ENCODE results near the gene MRAS.
A peak's percentile ranks its signal among the peaks of the same experiment; 100 is the strongest.
"Not testable (repeated sequence)": the region's sequence is repeated elsewhere in the genome, so short reads cannot be mapped to it uniquely, and the experiment has no call there.

Gene MRAS

DNA sequence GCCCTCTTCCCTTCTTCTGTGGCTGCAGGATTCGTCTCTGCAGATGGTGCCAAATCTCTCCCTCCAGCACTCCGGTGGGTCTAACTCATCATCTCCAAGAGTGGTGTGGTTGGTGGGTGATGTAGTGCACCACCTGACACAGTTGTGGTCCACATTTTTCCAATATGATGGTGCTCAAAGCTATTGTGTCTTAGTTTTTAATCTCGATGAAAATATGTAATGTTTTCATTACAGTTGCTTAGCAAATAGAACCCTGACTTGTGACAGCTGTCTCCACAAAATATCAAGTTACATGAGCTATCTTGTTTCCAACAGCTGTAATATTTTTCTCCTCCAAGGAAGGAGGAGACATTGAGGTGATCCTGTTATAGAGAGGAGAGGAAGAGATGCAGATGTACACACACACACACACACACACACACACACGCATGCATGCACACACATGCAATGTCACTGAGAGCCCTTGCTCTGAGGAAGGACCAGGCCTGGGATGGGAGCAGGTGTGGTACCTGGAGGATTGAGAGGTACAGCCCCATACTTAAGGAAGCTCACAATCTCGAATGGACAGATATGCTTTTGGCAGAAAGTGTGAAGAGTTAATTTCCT is 70.3 kb downstream of the MRAS start:
- DNase-seq (ENCODE audit: low read depth): no peak

DNA sequence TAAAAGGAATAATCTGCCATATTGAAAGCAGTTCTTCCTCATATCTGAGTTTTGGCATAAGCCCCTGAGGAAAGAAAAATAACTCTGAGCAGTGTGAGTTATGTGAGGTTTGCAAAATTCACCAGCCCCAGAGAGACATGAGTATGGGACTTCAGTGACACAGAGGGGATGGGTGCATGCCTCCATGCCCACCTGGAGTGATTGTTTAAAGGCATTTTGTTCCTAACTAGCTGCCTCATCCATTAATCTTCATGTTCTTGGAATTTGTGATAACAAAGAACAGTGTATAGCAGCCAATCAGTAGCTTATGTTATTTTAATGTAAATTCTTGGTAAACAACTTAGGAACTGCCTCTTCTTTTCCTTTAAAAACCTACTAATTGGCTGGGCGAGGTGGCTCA is 74.9 kb downstream of the MRAS start:
- no peak for DNase-seq (ENCODE audit: low read depth)

DNA sequence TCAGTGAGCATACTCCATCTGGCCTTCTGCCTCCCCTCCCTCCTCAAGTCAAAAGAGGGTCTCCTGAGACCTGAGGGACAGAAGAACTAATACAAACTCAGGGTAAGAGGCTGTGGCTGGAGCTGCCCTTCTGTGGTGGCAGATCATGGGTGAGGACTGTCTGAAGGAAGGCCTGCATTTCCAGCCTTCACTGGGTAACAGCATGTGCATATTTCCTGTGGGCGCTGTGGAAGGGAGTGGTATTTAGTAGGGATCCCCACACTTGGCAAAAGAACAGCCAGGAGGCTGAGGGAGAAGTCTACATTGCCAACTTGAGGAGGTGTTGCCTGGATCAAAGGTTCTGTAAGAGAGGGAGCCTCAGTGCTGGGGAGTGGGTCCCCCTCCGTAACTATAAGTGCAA is 75.9 kb downstream of the MRAS start:
- no peak for DNase-seq (ENCODE audit: low read depth)

DNA sequence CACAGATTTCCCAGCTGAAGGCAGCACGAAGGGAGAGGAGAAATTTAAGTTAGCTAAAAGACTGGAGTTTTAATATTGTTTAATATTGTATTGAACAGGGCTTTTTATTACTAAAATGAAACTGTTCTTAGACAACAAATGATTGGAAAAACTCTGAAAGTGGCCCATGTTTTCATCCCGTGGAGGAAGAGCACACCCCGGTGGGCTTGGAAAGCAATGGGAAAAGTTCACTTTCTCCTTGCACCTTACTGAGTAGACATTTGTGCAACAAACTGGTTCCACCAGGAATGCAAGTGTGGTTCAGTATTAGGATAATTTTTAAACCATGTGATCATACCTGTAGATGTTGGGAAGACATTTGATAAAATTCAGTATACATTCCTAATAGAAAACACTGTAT is 77.8 kb downstream of the MRAS start:
- no peak for DNase-seq (ENCODE audit: low read depth)

DNA sequence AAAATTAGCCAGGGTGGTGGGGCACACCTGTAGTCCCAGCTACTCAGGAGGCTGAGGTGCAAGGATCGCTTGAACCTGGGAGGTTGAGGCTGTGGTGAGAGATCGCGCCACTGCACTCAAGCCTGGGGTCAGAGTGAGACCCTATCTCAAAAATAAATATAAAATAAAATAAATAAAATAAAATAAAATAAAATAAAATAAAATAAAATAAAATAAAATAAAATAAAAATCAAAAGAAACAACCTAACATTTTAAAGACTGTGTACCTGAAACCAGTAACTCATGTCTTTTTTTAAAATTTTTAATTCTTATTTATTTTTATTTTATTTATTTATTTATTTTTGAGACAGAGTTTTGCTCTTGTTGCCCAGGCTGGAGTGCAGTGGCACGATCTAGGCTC is 78.4 kb downstream of the MRAS start:
- DNase-seq (ENCODE audit: low read depth): not testable (repeated sequence)

DNA sequence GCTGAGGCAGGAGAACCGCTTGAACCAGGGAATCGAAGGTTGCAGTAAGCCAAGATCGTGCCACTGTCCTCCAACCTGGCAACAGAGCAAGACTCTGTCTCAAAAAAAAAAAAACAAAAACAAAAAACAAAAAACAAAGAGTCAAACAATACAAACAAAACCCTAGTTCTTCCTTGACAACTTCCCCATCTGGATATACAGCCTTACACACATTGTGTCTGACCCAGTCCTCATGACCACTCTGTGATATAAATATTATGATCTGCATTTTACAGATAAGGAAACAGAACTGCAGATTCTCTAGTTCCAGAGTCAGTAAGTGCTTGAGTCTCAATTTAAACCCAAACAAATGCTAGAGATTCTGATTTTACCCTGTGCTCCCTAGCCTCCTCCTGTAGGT is 81.3 kb downstream of the MRAS start:
- DNase-seq (ENCODE audit: low read depth): no peak

DNA sequence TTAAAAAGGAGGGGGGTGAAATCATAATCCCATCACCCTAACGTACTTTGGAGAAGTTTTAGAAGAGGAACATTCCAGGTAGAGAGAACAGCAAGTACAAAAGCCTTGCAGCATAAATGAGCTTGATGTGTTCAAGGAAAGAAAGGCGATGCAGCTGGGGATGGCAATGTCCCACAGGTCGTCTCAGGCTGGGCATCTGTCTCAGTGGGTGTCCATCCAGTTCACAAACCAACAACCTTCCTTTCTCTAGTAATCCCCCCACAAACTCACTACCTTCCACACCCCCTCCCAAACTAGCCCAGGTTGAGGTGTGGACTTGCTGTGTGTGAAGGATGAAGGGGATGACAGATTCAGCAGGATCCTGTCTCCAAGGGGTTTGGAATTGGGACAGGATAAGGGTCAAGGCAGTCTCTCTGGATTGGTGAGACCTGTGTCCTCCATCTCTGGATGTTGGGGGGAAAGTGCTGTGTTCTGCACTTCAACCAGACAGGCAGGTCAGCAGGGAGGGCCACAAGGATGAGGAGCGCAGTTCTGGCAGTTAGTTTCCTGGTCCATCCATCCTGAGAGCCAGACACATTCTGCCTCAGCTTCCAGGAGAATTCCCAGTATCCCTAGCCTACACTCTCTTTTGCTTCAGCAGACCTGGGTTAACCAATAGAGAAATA is 84.3 kb downstream of the MRAS start:
- no peak for DNase-seq (ENCODE audit: low read depth)

DNA sequence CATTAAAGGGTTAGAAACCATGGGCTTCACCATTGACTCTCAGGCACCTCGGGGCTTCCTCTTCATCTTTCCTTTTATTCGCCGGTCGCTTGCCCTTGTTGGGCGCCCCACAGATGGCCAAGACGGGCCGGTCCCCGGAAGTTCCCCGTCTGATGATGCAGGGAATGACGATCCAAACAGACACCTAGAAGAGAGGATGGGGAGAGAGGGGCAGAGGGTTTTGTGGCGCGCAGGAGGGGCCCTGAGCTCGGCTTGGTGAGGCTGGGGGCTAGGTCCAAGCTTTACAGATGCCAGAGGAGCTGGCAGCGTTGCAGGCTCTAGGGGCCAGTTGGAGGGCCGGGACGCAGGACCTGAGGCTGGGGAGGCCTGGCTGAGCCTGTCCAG is 85.5 kb downstream of the MRAS start:
- no peak for DNase-seq (ENCODE audit: low read depth)

DNA sequence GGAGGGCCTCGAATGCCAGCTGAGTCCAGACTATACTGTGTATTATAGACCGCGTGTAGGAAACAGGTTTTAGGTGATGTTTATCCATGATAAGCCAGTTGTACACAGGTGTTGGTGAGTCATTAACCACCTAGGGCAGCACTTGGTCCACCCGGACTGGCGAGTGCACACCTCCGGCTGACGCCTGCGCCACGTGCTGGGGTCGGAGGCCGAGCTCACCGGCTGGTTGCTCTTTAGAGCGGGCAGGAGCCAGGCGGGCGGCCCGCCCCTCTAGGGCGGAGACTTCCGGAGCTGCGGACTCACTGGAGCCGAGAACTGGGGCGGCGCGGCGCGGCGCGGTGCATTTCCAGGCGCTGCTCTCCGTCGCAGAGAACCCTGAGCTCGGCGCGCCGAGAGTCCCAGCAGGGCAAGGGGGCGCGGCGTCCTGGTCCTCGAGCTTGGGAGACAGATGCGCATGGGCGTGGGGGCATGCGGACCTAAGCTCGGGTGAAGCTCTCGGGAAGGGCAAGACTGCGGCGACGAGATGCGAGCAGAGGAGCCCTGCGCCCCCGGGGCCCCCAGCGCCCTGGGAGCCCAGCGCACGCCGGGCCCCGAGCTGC is 86.0 kb downstream of the MRAS start, which contains the start of gene ESYT3:
TSS of gene ESYT3 (plus strand) at position 341 of the 599 bp plus-strand sequence. CDS start at position 524, 183 bp downstream.
- DNase-seq (ENCODE audit: low read depth): no peak

DNA sequence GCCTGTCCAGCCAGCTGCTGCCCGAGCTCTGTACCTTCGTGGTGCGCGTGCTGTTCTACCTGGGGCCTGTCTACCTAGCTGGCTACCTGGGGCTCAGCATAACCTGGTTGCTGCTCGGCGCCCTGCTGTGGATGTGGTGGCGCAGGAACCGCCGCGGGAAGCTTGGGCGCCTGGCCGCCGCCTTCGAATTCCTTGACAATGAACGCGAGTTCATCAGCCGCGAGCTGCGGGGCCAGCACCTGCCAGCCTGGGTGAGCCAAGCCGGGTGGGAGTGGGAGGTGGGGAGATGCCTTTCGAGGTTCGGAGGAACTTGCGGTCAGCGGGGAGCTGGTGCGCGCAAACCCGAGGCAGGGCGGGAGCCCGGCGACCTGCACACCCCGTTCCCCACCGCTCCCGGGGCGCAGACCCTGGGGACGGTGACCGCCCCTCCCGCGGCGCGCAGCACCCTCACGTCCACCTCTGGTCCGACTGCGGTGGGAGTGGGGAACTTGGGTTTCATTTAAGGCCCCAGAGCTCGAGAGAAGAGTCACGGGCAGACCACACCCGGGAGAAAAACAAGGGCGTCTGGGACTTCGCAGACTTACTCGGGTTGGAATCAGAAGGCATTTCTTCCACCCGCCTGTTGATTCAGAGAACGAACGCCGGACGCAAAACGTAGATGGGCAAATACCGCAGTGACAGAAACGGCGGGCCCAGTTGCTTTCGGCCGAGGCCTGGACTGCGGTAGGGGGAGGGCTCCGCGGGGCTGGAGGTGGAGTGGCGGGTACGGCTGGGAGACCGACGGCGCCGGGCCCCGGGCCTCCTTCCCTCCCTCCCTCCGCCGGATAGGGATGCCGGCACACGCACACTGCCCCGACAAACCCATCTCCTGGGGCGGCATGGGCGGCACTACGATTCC is 86.7 kb downstream of the MRAS start:
- no peak for DNase-seq (ENCODE audit: low read depth)

DNA sequence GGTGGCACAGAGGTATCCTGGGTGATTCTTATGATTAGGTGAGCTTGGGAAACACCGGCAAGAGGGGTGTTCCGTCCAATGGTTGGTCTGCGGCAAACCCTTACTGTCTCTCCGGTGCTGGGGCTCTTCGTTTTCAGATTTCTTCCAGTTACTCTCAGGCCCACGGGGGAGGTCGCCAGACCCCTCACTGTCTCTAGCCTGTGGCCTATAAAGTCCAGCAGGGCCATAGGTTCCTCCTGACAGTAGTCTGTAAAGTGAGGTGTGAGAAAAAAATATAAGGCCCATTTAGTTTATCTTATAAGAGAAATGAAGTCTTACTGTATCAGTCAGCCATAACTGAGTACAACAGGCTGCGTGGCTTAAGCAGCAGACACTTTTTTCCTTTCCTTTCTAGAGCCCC is 87.5 kb downstream of the MRAS start:
- no peak for DNase-seq (ENCODE audit: low read depth)

DNA sequence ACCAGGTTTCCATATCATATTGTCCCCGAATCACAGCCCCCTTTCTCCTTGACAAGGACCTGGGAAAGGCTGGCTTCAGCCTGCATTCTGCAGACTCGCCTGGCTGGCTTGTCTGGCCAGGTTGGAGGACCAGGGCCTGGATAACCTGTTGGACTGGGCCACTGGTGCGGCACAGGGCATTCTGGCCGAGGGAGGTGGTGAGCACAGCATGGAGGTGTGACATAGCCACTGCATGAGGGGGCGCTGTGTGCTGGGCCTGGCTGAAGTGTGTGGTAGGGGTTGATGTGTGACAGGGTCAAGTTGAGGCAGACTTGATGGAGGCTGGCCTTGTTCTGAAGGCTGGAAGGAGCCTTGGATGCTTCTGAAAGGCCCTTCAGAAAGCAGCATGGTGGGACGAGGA is 88.9 kb downstream of the MRAS start:
- no peak for DNase-seq (ENCODE audit: low read depth)

DNA sequence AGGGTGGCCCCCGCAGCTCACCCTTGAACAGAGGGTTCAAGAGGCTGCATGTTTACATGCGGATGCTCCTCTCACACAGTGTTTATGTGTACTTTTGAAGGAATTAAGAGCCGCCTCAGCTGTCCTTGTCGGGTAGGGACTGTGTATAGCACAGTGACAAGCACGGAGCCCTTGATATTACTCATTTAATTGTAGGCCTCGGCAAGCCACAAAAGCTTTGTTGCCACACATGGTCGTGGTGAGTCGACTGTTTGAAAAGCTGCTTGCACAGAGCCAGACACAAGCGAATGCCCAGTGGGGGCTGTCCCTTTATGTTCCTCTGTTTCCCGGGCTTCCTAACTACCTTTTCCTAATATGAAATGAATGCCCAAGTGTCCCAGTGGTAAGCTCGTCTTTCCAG is 90.5 kb downstream of the MRAS start:
- DNase-seq (ENCODE audit: low read depth): no peak

DNA sequence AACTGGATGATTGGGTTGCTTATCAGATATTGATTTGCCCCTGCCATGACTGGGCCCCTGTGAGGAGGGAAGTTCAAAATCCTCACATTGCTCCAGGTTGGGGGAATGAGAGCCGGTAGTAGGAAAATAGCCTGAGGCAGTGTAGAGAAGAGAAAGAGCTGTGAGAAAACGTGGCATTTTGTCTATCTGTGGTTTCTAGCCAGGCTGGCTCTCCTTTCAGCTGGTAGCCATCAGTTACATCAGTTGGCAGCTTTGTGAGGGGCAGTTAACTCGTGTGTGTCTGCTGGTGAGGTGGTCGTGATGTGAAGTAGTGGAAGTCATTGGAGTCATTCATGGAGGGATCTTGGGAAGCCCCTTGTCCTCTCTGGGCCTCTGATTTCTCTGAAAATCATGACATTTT is 91.3 kb downstream of the MRAS start:
- DNase-seq (ENCODE audit: low read depth): no peak

DNA sequence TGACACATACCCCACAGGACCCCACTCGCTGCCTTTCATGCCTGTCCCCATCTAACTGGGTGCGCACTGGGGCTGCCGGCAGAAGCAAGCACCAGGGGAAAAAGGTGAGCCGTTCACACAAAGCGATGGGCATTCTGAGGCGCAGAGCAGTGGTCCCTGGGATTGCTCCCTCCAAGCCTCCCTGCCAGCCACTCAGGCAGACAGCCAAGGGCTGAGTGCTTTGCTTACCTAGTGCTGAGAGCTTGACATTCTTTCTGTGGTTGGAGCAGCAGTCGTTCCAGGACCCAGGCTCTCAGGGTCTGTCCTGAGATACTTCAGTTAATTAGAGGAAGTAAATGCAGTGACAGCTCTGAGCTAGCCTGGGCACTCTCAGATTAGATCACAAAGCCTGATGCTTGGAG is 91.7 kb downstream of the MRAS start:
- no peak for DNase-seq (ENCODE audit: low read depth)

DNA sequence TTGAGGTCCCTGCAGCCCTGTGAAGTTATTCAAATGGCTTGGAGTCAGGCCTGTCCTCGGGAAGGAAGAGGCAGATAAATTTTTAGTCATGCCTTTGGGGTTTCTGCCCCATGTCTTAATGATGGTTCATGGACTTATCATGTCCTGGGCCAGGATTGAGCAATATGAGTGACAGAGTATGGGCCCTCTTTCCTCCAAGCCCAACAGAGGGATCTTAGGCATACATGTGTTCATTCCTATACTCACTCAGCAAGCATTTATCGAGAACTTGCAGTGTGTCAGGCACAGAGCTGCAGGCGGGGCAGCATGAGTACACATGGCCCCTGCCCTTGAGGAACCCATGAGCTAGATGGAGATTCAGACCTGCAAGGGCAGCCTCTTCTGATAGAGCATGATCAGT is 92.2 kb downstream of the MRAS start:
- DNase-seq (ENCODE audit: low read depth): peak; percentile 48

DNA sequence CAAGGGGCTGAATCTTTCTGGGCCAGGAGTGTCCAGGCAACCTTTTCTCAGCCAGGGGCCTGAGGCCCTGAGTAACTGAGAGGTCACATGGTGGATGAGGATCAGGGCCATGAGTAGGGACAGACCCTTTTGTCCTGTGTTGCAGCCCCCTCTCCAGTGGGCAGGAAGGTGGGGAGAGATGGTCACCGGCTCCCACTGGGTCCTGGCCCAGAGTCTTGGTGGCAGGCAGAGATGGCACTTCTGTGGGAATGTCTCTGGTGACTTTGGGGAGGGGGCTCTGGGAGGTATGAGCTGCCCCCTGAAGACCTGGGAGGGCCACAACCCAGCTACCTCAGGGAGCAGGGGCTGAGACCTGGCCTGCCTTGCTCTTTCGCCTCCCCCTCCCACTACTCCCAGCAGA is 92.9 kb downstream of the MRAS start:
- no peak for DNase-seq (ENCODE audit: low read depth)

DNA sequence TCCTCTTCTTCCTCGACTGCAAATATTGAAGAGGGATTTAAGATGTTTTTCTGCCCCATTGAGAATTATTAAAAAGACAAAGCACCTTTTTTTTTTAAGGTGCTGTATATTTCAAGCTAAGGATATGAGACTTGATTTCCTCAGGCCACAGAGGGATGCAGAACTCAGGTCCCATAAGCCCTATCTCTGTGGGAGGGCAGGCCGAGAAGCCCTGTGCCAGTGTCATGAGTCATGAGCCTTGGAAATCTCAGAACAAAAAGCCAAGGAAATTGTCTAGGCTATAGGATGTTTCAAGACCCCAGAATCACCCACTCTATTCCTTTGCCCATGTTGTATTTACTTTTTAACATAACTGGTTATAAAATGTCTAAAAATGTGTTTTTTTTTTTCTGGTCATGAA is 93.4 kb downstream of the MRAS start:
- no peak for DNase-seq (ENCODE audit: low read depth)

DNA sequence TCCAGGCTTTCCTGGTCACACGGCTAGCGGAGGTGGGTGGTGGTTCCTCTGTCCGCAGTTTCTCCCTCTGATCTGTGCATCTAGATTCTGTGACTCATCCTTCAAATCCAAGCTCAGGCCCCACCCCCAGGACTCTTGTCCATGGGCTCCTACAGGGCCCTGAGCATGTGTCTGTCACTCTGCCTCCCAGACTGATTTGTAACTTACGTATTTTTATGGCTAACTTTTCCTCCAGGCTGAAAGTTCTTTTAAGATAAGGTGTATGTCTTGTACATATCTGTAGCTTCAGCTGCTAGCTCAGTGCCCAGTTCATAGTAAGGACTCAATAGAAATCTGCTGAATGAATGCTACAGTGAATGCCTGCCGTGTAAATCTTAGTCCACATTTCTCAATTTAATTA is 94.1 kb downstream of the MRAS start:
- no peak for DNase-seq (ENCODE audit: low read depth)

DNA sequence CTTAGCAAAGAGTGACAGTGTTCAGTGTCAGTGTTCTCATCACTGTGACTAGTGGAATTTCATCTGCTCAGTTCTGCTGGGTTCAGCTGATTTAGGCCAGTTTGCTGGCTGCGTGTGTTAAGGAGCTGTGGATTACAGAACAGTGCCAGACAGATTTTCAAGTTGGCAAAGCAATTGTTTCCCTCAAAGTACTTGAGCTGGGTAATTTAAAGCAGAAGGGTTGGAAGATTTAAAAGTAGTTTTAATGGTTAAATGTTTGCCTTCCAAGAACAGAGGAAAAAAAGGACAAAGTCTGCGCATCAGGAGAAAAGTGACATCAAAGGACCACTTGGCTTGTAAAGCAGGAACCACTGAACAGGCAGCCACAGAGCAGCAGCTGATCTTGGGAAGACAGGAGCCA is 94.7 kb downstream of the MRAS start:
- no peak for DNase-seq (ENCODE audit: low read depth)

DNA sequence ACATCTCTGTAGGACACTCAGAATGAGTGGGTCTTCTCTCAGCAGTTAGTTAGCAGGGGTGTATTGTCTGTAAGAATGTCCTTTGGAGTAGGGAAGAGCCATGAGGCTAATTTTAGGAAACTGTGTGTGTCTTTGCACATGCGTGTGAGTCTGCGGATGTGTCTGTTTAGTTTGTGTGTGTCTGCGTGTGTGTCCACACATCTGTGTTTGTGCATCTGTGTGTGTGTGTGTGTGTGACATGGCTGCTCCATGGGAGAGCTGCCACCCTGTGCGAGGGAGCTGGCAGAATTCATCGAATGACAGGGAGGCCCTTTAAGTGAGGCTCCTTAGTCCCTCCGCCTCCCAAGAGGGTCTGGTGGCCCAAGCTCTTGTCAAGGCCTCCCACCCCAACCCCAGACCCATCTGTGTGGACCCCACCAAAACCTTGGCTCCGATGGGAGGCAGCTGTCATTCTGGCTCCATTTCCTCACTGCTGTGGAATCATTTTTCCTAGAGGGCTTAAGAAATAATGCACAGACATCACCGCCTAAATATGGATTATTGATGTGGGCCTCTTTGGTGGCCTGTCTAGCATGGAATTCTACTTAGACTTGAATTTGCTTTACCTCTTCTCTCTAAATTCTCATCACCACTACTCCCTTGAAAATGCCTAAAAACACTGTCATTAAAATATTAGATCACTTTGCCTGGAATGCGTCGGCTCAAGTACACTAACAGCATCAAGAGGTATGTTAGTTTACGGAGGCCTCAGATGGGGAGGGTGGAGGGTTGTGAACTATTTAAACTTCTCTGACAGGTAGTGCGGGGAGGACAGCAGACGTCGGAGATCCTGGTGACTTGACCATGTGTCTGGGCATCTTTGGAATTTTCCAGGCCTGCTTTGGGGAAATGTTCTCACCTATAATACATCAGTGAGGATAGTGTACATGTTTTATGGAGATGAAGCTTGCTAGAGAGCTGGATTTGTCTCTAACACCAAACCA is 95.4 kb downstream of the MRAS start:
- no peak for DNase-seq (ENCODE audit: low read depth)

DNA sequence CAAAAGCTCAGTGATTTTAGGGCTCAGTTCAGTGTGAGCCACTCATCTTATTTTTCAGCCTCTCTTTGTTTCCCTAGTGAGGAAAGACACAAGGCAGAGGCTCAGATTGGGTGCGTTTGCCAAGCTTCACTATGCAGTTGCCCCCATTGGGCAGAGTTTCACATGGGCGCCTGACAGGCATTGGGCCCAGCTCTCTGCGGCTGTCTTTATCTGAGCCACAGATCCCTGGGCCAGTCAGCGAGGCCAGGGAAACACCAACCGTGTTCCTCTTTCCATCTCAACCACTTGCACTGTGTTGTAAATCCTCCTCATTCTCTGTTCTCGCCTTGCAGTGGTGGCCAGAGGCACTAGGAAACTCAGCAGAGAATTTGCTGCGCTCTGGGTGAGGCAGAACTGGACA is 96.9 kb downstream of the MRAS start:
- DNase-seq (ENCODE audit: low read depth): no peak
